ENCODE measurements around the gene CAMTA1. TPM values are rescaled to one million over a fixed set of nuclear protein-coding genes. Genes with fewer than 3 reads are reported as not detected.

Gene CAMTA1
- polyA plus RNA-seq, 1 experiment = 64.9 TPM

GRCh38 chr1:7645751-7646048 is 860.4 kb downstream of the CAMTA1 start:
- POLR2A ChIA-PET = no interaction called here
- H3K27me3 ChIP-seq (ENCODE audit: control insufficient read depth, insufficient read depth, low read length) = peaks cover 2% of the 10 kb centered on the region
- TF ChIP-seq, protein P1, sequence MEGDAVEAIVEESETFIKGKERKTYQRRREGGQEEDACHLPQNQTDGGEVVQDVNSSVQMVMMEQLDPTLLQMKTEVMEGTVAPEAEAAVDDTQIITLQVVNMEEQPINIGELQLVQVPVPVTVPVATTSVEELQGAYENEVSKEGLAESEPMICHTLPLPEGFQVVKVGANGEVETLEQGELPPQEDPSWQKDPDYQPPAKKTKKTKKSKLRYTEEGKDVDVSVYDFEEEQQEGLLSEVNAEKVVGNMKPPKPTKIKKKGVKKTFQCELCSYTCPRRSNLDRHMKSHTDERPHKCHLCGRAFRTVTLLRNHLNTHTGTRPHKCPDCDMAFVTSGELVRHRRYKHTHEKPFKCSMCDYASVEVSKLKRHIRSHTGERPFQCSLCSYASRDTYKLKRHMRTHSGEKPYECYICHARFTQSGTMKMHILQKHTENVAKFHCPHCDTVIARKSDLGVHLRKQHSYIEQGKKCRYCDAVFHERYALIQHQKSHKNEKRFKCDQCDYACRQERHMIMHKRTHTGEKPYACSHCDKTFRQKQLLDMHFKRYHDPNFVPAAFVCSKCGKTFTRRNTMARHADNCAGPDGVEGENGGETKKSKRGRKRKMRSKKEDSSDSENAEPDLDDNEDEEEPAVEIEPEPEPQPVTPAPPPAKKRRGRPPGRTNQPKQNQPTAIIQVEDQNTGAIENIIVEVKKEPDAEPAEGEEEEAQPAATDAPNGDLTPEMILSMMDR (IDR thresholded peaks at IDR 0.05; ENCODE audit: low read depth, low read length) = no peak
- CTCF ChIA-PET = interaction anchor here (1.7 to 2.5 kb wide), 2 partner anchors 23 to 603 kb away, joined by 3 to 21 read pairs; no protein-coding TSS in a partner anchor
- no peak for DNase-seq (ENCODE audit: low read depth, low spot score)
- H3K9me3 ChIP-seq (ENCODE audit: control insufficient read depth, insufficient read depth, low read length) = peaks cover 5% of the 10 kb centered on the region
- peak overlapping the region; percentile 33 for H3K27ac ChIP-seq (ENCODE audit: low read depth, low read length)
- no peak overlapping the region for H3K4me3 ChIP-seq (ENCODE audit: low read depth, low read length)

DNA sequence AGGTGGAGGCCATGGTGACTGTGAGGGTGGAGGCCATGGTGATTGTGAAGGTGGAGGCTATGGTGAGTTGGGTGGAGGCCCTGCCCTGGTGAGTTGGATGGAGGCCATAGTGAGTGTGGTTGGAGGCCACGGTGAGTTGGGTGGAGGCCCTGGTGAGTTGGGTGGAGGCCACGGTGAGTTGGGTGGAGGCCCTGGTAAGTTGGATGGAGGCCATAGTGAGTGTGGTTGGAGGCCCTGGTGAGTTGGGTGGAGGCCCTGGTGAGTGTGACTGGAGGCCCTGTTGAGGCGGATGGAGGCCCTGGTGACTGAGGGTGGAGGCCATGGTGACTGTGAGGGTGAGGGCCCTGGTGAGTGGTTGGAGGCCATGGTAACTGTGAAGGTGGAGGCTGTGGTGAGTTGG is 860.9 kb downstream of the CAMTA1 start:
- no peak overlapping the region for H3K4me3 ChIP-seq (ENCODE audit: low read depth, low read length)
- peaks cover 2% of the 10 kb centered on the region for H3K27me3 ChIP-seq (ENCODE audit: control insufficient read depth, insufficient read depth, low read length)
- DNase-seq (ENCODE audit: low read depth, low spot score) = no peak
- POLR2A ChIA-PET = no interaction called here
- CTCF ChIA-PET = no interaction called here
- no peak overlapping the region for H3K27ac ChIP-seq (ENCODE audit: low read depth, low read length)
- TF ChIP-seq, protein P1 (IDR thresholded peaks at IDR 0.05; ENCODE audit: low read depth, low read length) = no peak
- H3K9me3 ChIP-seq (ENCODE audit: control insufficient read depth, insufficient read depth, low read length) = peaks cover 5% of the 10 kb centered on the region

DNA sequence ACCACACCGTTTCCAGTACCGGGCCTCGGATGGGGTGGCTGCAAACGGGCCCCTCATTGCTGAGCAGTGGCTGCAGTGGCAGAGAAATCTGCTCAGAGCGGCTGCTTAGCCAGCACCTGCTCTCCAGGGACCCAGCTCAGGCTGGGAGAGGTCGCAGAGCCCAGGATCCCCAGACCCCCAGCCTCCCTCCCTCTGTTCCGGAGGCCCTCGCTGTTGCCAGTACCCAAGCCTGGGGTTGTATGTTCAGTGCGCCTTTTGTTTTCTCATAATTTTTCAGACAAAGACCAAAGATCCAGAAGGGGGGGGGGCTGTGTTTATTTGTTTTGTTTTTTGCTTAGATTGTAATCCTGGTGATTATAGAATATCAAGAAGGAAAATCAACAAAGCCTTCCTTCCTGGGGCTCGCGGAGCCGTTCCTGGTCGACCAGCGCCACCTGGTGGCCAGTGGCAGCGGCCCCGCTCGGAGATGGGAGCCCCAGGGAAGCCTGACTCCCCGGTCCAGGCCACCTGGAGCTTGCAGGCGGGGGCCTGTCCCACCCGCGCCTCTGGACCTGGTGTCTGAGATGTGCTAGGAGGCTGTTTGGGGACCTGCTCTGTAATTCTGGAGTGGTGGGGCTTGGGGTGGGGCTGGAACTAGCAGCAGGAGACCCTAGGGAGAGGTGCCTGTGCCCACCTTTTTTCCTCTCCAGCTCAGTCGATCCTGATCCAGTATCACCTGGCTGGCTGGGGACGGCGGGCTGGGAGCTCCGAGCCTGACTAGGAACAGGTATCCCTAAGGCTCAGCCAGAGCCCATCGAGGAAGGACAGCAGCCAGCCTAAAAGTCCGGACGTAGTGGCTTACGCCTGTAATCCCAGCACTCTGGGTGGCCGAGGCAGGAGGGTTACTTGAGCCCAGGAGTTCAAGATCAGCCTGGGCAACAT is 862.0 kb downstream of the CAMTA1 start:
- H3K27ac ChIP-seq (ENCODE audit: low read depth, low read length) = no peak overlapping the region
- no peak for DNase-seq (ENCODE audit: low read depth, low spot score)
- CTCF ChIA-PET = interaction anchor here (0.6 to 3.9 kb wide), 28 partner anchors 13 to 992 kb away, joined by 3 to 54 read pairs (median 3); partner anchors contain the start of gene DNAJC11
- peaks cover 2% of the 10 kb centered on the region for H3K27me3 ChIP-seq (ENCODE audit: control insufficient read depth, insufficient read depth, low read length)
- H3K4me3 ChIP-seq (ENCODE audit: low read depth, low read length) = no peak overlapping the region
- TF ChIP-seq, protein P1 (IDR thresholded peaks at IDR 0.05; ENCODE audit: low read depth, low read length) = peak; percentile 93
- POLR2A ChIA-PET = interaction anchor here (0.7 kb wide), 1 partner anchor 622 kb away, joined by 3 read pairs; no protein-coding TSS in a partner anchor
- peaks cover 5% of the 10 kb centered on the region for H3K9me3 ChIP-seq (ENCODE audit: control insufficient read depth, insufficient read depth, low read length)

DNA sequence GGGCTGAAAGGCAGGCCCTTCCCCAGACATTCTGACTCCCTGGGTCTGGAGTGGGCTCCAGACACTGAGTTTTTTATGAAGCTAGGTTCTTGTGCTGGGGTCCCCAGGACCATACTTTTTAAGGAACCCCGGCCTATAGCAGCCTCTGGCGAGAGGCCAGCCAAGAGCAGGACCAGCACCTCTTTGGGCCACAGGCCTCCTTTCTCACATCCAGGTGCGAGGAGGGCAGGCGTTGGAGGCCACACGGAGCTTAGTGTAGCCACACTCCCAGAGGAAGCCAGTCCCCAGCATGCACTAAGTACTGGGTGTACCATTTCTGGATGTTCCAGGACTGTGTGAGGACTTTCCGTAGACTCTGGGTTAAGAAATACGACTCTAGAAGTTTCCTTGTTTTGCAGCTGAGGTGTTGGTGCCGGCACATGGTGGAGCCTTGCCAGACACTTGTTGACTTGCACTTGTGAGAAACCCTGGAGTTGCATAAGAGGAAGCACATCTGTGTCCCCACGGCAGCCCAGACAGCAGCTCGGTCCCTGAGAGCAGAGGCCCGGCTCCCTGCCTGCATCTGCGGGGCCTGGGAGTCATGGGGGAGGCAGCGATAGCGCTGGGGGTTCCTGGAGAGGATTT is 863.6 kb downstream of the CAMTA1 start:
- peaks cover 6% of the 10 kb centered on the region for H3K27me3 ChIP-seq (ENCODE audit: control insufficient read depth, insufficient read depth, low read length)
- TF ChIP-seq, protein P1 (IDR thresholded peaks at IDR 0.05; ENCODE audit: low read depth, low read length) = no peak
- no peak overlapping the region for H3K4me3 ChIP-seq (ENCODE audit: low read depth, low read length)
- ChIA-PET POLR2A (no interaction called here), CTCF (interaction anchor here (1.1 to 3.9 kb wide), 5 partner anchors 68 to 930 kb away, joined by 3 to 54 read pairs (median 5); no protein-coding TSS in a partner anchor)
- no peak for DNase-seq (ENCODE audit: low read depth, low spot score)
- H3K9me3 ChIP-seq (ENCODE audit: control insufficient read depth, insufficient read depth, low read length) = peaks cover 5% of the 10 kb centered on the region
- H3K27ac ChIP-seq (ENCODE audit: low read depth, low read length) = no peak overlapping the region

- no peak for DNase-seq (ENCODE audit: low read depth, low spot score)
- H3K9me3 ChIP-seq (ENCODE audit: control insufficient read depth, insufficient read depth, low read length) = no peaks in the 10 kb centered on the region
- ChIA-PET POLR2A (no interaction called here), CTCF (interaction anchor here (0.9 kb wide), 1 partner anchor 17 kb away, joined by 3 read pairs; no protein-coding TSS in a partner anchor)
- TF ChIP-seq, protein P1 (IDR thresholded peaks at IDR 0.05; ENCODE audit: low read depth, low read length) = no peak
- H3K27ac ChIP-seq (ENCODE audit: low read depth, low read length) = no peak overlapping the region
- H3K4me3 ChIP-seq (ENCODE audit: low read depth, low read length) = no peak overlapping the region
- H3K27me3 ChIP-seq (ENCODE audit: control insufficient read depth, insufficient read depth, low read length) = peaks cover 6% of the 10 kb centered on the region
These were observed 865.5 kb downstream of the CAMTA1 start for GRCh38 chr1:7650801-7651200.
